ENCODE measurements around the gene FOXJ1. TPM values are rescaled to one million over a fixed set of nuclear protein-coding genes. Genes with fewer than 3 reads are reported as not detected.

Gene FOXJ1
- total and polyA plus RNA-seq, 2 experiments from 2014 or later = 1.1 to 1.6 TPM

DNA sequence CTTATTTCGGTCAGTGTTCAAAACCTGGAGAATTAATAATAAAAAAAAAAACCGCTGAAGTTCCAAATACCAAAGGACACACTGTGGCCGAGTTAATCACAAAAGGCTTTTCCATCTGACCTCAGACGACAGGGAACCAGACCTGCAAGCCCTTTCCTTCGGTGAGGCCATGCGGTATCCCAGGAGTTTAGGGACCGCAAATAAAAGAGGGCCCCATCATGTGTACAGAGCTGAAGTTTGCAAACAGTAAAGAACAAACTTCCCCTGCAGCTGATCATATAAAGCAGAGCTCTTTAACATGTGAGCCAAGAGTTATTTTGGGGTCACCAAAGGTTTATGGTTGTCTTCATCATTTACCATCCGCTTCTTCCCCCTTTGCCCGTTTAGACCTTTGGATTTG, 33.0 kb upstream of the FOXJ1 start:
- Histone ChIP-seq H3K9me2 (replicated peaks; ENCODE audit: insufficient read depth) (no peaks in the 10 kb centered on the region), H3K4me1 (ENCODE audit: insufficient read depth) (peaks cover 8% of the 10 kb centered on the region), H3K27me3 (no peaks in the 10 kb centered on the region), H3K4me2 (peak overlapping the region; percentile 18), H4K20me1 (ENCODE audit: insufficient read depth, poor library complexity, severe bottlenecking) (no peaks in the 10 kb centered on the region), H3K79me2 (no peaks in the 10 kb centered on the region), H3K36me3 (replicated peaks; ENCODE audit: insufficient read depth, low read depth) (no peaks in the 10 kb centered on the region), H3K4me3 (no peak overlapping the region), H2AFZ (no peak overlapping the region), H3K27ac (no peak overlapping the region), H3K9me3 (ENCODE audit: low read depth) (no peaks in the 10 kb centered on the region)
- TF ChIP-seq EZH2phosphoT487 (IDR thresholded peaks at IDR 0.05; ENCODE audit: low read depth, severe bottlenecking, unreplicated experiment) = no peak
- no peak for TF ChIP-seq EZH2 (IDR thresholded peaks at IDR 0.05; ENCODE audit: borderline replicate concordance)
- TF ChIP-seq CTCF (IDR thresholded peaks at IDR 0.05; ENCODE audit: poor library complexity) = no peak
- WGBS (ENCODE audit: low lambda C conversion rate, missing lambda C conversion rate) = 46% methylated on average over 9 of the region's 9 CpGs
- no peak for DNase-seq (ENCODE audit: low spot score)

- no peaks in the 10 kb centered on the region for H4K20me1 ChIP-seq (ENCODE audit: insufficient read depth, poor library complexity, severe bottlenecking)
- 87% methylated on average over 11 of the region's 11 CpGs for WGBS (ENCODE audit: low lambda C conversion rate, missing lambda C conversion rate)
- no peaks in the 10 kb centered on the region for H3K9me3 ChIP-seq (ENCODE audit: low read depth)
- no peaks in the 10 kb centered on the region for H3K36me3 ChIP-seq (replicated peaks; ENCODE audit: insufficient read depth, low read depth)
- H3K4me1 ChIP-seq (ENCODE audit: insufficient read depth) = peaks cover 8% of the 10 kb centered on the region
- H3K9me2 ChIP-seq (replicated peaks; ENCODE audit: insufficient read depth) = no peaks in the 10 kb centered on the region
- H3K4me2 ChIP-seq = no peak overlapping the region
- DNase-seq (ENCODE audit: low spot score) = no peak
- H3K4me3 ChIP-seq = no peak overlapping the region
- H3K27me3 ChIP-seq = no peaks in the 10 kb centered on the region
- TF ChIP-seq CTCF (IDR thresholded peaks at IDR 0.05; ENCODE audit: poor library complexity) = no peak
- no peak for TF ChIP-seq EZH2 (IDR thresholded peaks at IDR 0.05; ENCODE audit: borderline replicate concordance)
- TF ChIP-seq EZH2phosphoT487 (IDR thresholded peaks at IDR 0.05; ENCODE audit: low read depth, severe bottlenecking, unreplicated experiment) = no peak
- H3K79me2 ChIP-seq = no peaks in the 10 kb centered on the region
- no peak overlapping the region for H2AFZ ChIP-seq
- H3K27ac ChIP-seq = no peak overlapping the region
Measured at GRCh38 chr17:76173474-76173873, 32.4 kb upstream of the FOXJ1 start.

DNA sequence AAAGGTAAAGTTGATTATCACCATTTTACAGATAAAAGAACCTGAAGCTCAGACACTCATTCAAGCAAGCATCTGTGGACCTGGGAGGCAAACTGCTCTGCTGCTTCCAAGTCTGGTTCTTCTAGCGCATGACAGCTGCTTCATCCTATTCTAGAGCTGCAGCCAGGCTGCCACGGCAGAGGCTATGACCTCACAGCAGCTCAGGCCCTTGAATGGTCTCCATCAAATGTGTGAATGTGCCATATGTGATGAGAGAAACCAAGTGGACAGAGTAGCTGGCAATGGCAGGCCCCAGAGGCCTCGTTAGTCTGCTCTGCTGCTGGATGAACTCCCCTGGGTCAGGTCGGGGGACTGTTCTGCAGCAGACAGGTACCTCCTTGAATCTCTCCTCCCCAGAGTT, 30.7 kb upstream of the FOXJ1 start:
- Histone ChIP-seq H3K9me2 (replicated peaks; ENCODE audit: insufficient read depth) (no peaks in the 10 kb centered on the region), H3K27ac (no peak overlapping the region), H3K36me3 (replicated peaks; ENCODE audit: insufficient read depth, low read depth) (no peaks in the 10 kb centered on the region), H3K79me2 (no peaks in the 10 kb centered on the region), H3K4me3 (no peak overlapping the region), H3K27me3 (no peaks in the 10 kb centered on the region), H4K20me1 (ENCODE audit: insufficient read depth, poor library complexity, severe bottlenecking) (no peaks in the 10 kb centered on the region), H3K4me1 (ENCODE audit: insufficient read depth) (peaks cover 8% of the 10 kb centered on the region), H3K9me3 (ENCODE audit: low read depth) (no peaks in the 10 kb centered on the region), H3K4me2 (no peak overlapping the region), H2AFZ (no peak overlapping the region)
- WGBS (ENCODE audit: low lambda C conversion rate, missing lambda C conversion rate) = 89% methylated on average over 4 of the region's 4 CpGs
- TF ChIP-seq EZH2 (IDR thresholded peaks at IDR 0.05; ENCODE audit: borderline replicate concordance) (no peak), EZH2phosphoT487 (IDR thresholded peaks at IDR 0.05; ENCODE audit: low read depth, severe bottlenecking, unreplicated experiment) (no peak), CTCF (IDR thresholded peaks at IDR 0.05; ENCODE audit: poor library complexity) (no peak)
- DNase-seq (ENCODE audit: low spot score) = no peak

- Histone ChIP-seq H3K79me2 (no peaks in the 10 kb centered on the region), H3K9me2 (replicated peaks; ENCODE audit: insufficient read depth) (no peaks in the 10 kb centered on the region), H3K9me3 (ENCODE audit: low read depth) (no peaks in the 10 kb centered on the region), H3K4me2 (no peak overlapping the region), H3K27me3 (no peaks in the 10 kb centered on the region), H2AFZ (no peak overlapping the region), H3K4me3 (no peak overlapping the region), H3K27ac (no peak overlapping the region), H3K36me3 (replicated peaks; ENCODE audit: insufficient read depth, low read depth) (no peaks in the 10 kb centered on the region), H3K4me1 (ENCODE audit: insufficient read depth) (peaks cover 8% of the 10 kb centered on the region), H4K20me1 (ENCODE audit: insufficient read depth, poor library complexity, severe bottlenecking) (no peaks in the 10 kb centered on the region)
- 93% methylated on average over 1 of the region's 1 CpG for WGBS (ENCODE audit: low lambda C conversion rate, missing lambda C conversion rate)
- no peak for TF ChIP-seq CTCF (IDR thresholded peaks at IDR 0.05; ENCODE audit: poor library complexity)
- TF ChIP-seq EZH2 (IDR thresholded peaks at IDR 0.05; ENCODE audit: borderline replicate concordance) = no peak
- TF ChIP-seq EZH2phosphoT487 (IDR thresholded peaks at IDR 0.05; ENCODE audit: low read depth, severe bottlenecking, unreplicated experiment) = no peak
- no peak for DNase-seq (ENCODE audit: low spot score)
Measured at GRCh38 chr17:76170114-76170513, 29.1 kb upstream of the FOXJ1 start.
